ENCODE data around the gene MIEN1.
"Not testable (repeated sequence)": the region's sequence is repeated elsewhere in the genome, so short reads cannot be mapped to it uniquely, and the experiment has no call there.

Gene MIEN1

DNA sequence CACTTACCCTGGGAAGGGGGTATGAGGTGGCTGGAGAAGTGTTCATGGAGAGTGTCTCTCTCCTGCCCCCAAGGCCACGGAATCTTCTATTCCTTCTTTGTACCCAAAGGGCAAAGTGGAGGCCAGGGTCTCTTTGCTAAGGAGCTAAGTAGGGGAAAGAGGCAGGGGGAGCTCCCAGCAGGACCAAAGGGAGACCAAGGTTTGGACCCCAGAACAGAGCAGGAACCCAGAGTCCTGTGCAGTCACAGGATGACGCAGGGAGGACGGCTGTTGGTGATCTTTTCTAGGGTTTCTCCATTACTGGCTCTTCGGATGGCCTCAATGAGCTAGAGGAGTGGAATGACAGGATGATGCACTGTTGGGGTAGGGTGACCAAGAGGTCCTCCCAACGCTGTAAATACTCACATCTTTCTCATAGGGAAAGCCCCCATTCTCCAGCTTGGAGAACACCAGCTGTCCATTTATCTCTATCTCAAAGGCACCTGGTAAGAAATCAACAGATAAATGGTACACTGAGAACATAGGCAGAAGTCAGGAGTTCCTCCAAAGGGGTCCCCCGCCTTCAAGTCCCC is 966 bp downstream of the MIEN1 start:
- DNase-seq (ENCODE audit: extremely low spot score) = no peak
- no peak for TF ChIP-seq CTCF (IDR thresholded peaks at IDR 0.05; ENCODE audit: control extremely low read depth, extremely low read depth, low read depth, missing control alignments)
- CTCF ChIA-PET = interaction anchor here (0.8 to 5.9 kb wide), 38 partner anchors 9 to 263 kb away, joined by 3 to 57 read pairs (median 6); partner anchors contain the start of genes ERBB2, IKZF3, PGAP3 and PSMD3
- POLR2A ChIA-PET = interaction anchor here (0.6 to 1.2 kb wide), 3 partner anchors 15 to 577 kb away, joined by 3 to 5 read pairs (median 4); no protein-coding TSS in a partner anchor

- ChIA-PET POLR2A (no interaction called here), CTCF (interaction anchor here (0.9 to 5.9 kb wide), 2 partner anchors 8 to 106 kb away, joined by 3 to 57 read pairs; no protein-coding TSS in a partner anchor)
- no peak for DNase-seq (ENCODE audit: extremely low spot score)
- no peak for TF ChIP-seq CTCF (IDR thresholded peaks at IDR 0.05; ENCODE audit: control extremely low read depth, extremely low read depth, low read depth, missing control alignments)
These were observed 2.8 kb downstream of the MIEN1 start for GRCh38 chr17:39727556-39727955.

DNA sequence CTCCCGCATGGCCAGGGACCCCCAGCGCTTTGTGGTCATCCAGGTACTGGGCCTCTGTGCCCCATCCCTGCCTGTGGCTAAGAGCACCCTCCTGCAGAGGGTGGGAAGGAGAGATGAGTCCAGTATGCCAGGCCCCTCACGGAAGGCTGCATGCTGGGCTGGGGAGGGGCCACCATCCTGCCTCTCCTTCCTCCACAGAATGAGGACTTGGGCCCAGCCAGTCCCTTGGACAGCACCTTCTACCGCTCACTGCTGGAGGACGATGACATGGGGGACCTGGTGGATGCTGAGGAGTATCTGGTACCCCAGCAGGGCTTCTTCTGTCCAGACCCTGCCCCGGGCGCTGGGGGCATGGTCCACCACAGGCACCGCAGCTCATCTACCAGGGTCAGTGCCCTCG is 3.7 kb downstream of the MIEN1 start:
- ChIA-PET POLR2A (no interaction called here), CTCF (no interaction called here)
- no peak for TF ChIP-seq CTCF (IDR thresholded peaks at IDR 0.05; ENCODE audit: control extremely low read depth, extremely low read depth, low read depth, missing control alignments)
- DNase-seq (ENCODE audit: extremely low spot score) = no peak

GRCh38 chr17:39725923-39726322 is 4.4 kb downstream of the MIEN1 start:
- DNase-seq (ENCODE audit: extremely low spot score); POLR2A ChIA-PET: not testable (repeated sequence)
- CTCF ChIA-PET = interaction anchor here (0.7 to 1.6 kb wide), 3 partner anchors 91 to 104 kb away, joined by 3 to 4 read pairs (median 3); no protein-coding TSS in a partner anchor

GRCh38 chr17:39724731-39725130 is 5.6 kb downstream of the MIEN1 start:
- ChIA-PET CTCF (interaction anchor here (1.6 kb wide), 1 partner anchor 90 kb away, joined by 4 read pairs; no protein-coding TSS in a partner anchor), POLR2A (no interaction called here)
- DNase-seq (ENCODE audit: extremely low spot score) = no peak
- no peak for TF ChIP-seq CTCF (IDR thresholded peaks at IDR 0.05; ENCODE audit: control extremely low read depth, extremely low read depth, low read depth, missing control alignments)

DNA sequence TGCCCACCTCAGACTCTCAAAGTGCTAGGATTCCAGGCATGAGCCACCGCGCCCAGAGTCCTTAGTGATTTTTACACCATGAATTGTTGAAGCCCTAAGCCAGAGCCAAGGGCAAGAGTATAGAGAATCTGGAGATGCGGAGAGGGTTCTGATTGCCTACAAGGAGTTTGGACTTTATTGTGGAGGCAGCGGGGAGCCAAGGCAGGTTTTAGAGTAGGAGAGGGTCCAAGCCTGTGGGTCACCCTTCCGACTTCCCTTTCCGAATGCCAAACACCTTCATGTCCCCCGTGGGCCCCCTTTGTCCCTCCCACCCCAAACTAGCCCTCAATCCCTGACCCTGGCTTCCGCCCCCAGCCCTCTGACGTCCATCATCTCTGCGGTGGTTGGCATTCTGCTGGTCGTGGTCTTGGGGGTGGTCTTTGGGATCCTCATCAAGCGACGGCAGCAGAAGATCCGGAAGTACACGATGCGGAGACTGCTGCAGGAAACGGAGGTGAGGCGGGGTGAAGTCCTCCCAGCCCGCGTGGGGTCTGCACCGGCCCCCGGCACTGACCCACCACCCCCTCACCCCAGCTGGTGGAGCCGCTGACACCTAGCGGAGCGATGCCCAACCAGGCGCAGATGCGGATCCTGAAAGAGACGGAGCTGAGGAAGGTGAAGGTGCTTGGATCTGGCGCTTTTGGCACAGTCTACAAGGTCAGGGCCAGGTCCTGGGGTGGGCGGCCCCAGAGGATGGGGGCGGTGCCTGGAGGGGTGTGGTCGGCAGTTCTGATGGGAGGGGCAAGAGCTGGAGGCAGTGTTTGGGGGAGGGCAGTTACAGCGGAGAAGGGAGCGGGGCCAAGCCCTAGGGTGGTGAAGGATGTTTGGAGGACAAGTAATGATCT is 7.1 kb downstream of the MIEN1 start:
- no peak for TF ChIP-seq CTCF (IDR thresholded peaks at IDR 0.05; ENCODE audit: control extremely low read depth, extremely low read depth, low read depth, missing control alignments)
- no peak for DNase-seq (ENCODE audit: extremely low spot score)
- POLR2A ChIA-PET = no interaction called here
- CTCF ChIA-PET = interaction anchor here (0.8 to 1.6 kb wide), 3 partner anchors 8 to 102 kb away, joined by 3 to 5 read pairs (median 4); no protein-coding TSS in a partner anchor

Measured in GM10248 (cell line).